ENCODE measurements around the gene CROCC.
"Not testable (repeated sequence)": the region's sequence is repeated elsewhere in the genome, so short reads cannot be mapped to it uniquely, and the experiment has no call there.

CROCC gene

GRCh38 chr1:16916036-16916880 is 5.5 kb upstream of the CROCC start:
- not testable (repeated sequence) for DNase-seq

- DNase-seq = no peak
These were observed 3.4 kb upstream of the CROCC start for GRCh38 chr1:16918371-16918770.

- DNase-seq = not testable (repeated sequence)
These were observed 2.6 kb upstream of the CROCC start for GRCh38 chr1:16918936-16919665.

GRCh38 chr1:16920951-16921350 is 780 bp upstream of the CROCC start:
- no peak for DNase-seq

- no peak for DNase-seq
These were observed 735 bp downstream of the CROCC start for GRCh38 chr1:16922466-16922865.

GRCh38 chr1:16922885-16923431 is 1.2 kb downstream of the CROCC start:
- no peak for DNase-seq

- DNase-seq = no peak
These were observed 2.6 kb downstream of the CROCC start for GRCh38 chr1:16924216-16924918.

GRCh38 chr1:16924919-16925477 is 3.3 kb downstream of the CROCC start:
- no peak for DNase-seq

GRCh38 chr1:16925635-16926490 is 4.1 kb downstream of the CROCC start:
- no peak for DNase-seq

- DNase-seq = peak; percentile 90
These were observed 4.9 kb downstream of the CROCC start for GRCh38 chr1:16926491-16927073.

- DNase-seq = no peak
These were observed 5.5 kb downstream of the CROCC start for GRCh38 chr1:16927256-16927655.

GRCh38 chr1:16927711-16928485 is 6.2 kb downstream of the CROCC start:
- no peak for DNase-seq

GRCh38 chr1:16929146-16930041 is 7.7 kb downstream of the CROCC start:
- DNase-seq = peak; percentile 76

- not testable (repeated sequence) for DNase-seq
These were observed 9.6 kb downstream of the CROCC start for GRCh38 chr1:16931206-16931934.

- not testable (repeated sequence) for DNase-seq
These were observed 12.2 kb downstream of the CROCC start for GRCh38 chr1:16933945-16934344.

- DNase-seq = not testable (repeated sequence)
These were observed 14.8 kb downstream of the CROCC start for GRCh38 chr1:16936580-16936979.

GRCh38 chr1:16938351-16939321 is 16.9 kb downstream of the CROCC start:
- DNase-seq = no peak

Measured in NCI-H2107 (cell line).